ENCODE results near the gene GLRX3.

DNA sequence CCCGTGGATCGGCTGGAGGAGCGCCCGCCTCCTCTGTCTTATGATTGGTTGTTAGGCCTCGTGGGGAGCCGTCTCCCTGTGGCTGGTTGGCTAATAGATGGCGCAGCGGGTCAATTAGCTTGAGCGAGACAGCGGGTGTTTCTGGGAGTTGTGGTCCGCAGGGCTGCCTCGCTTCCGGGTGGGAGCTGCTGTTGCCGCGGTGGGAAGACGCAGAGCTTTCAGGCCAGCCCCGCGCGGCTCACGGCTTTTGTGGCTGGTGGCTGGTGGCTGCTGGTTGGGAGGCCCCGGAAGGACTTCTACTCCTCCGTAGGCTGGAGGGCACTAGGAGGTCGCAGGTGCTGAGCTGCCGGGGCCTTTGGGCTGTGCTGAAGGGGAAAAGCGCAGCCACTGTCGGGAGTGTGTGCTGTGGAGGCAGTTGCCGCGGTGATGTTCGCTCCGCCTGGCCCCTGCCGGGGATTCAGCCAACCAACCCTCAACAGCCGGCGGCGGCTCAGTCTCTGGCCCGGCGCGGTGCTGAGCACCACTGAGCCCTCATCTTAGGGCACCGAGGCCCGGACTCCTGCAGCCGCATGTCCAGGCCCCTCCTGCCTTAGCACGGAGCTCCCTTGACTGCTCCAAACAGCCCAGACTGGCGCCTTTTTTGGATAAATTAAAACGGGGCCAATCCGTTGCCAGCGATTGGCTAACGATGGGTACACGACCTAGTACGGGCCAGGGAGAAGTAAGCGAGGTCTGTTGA is 24.9 kb upstream of the GLRX3 start:
- TF ChIP-seq POLR2AphosphoS5 (IDR thresholded peaks at IDR 0.05; ENCODE audit: low read depth, low read length) (no peak; the same call in 1 of the 2 replicates), SIN3A (IDR thresholded peaks at IDR 0.05; ENCODE audit: borderline replicate concordance, insufficient read depth, low read length) (peak; percentile 66; the same call in 1 of the 2 replicates)
- TF ChIP-seq, protein P1, sequence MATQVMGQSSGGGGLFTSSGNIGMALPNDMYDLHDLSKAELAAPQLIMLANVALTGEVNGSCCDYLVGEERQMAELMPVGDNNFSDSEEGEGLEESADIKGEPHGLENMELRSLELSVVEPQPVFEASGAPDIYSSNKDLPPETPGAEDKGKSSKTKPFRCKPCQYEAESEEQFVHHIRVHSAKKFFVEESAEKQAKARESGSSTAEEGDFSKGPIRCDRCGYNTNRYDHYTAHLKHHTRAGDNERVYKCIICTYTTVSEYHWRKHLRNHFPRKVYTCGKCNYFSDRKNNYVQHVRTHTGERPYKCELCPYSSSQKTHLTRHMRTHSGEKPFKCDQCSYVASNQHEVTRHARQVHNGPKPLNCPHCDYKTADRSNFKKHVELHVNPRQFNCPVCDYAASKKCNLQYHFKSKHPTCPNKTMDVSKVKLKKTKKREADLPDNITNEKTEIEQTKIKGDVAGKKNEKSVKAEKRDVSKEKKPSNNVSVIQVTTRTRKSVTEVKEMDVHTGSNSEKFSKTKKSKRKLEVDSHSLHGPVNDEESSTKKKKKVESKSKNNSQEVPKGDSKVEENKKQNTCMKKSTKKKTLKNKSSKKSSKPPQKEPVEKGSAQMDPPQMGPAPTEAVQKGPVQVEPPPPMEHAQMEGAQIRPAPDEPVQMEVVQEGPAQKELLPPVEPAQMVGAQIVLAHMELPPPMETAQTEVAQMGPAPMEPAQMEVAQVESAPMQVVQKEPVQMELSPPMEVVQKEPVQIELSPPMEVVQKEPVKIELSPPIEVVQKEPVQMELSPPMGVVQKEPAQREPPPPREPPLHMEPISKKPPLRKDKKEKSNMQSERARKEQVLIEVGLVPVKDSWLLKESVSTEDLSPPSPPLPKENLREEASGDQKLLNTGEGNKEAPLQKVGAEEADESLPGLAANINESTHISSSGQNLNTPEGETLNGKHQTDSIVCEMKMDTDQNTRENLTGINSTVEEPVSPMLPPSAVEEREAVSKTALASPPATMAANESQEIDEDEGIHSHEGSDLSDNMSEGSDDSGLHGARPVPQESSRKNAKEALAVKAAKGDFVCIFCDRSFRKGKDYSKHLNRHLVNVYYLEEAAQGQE (IDR thresholded peaks at IDR 0.05; ENCODE audit: insufficient read depth in 1 of 2, low read depth in 2 of 2, low read length in 2 of 2): no peak
